ENCODE results near the gene B2M. TPM values are rescaled to one million over a fixed set of nuclear protein-coding genes. Genes with fewer than 3 reads are reported as not detected.

The B2M gene
- total and polyA plus RNA-seq, 10 of the 15 experiments (the other 5 are each of a cell fraction or from before 2014, with no cell fraction given), result 2,901 to 22,794 (median 8,374) TPM

- TF ChIP-seq YY1 (IDR thresholded peaks at IDR 0.05; ENCODE audit: low read depth, low read length), result no peak
- TF ChIP-seq ZSCAN29 (IDR thresholded peaks at IDR 0.05), result no peak
- TF ChIP-seq PBX3 (IDR thresholded peaks at IDR 0.05; ENCODE audit: insufficient replicate concordance, low read depth, low read length), result no peak
- 0 out of 2 replicates have a peak, but pooled peaks have one; percentile 37 for TF ChIP-seq ZNF217 (IDR thresholded peaks at IDR 0.05)
- peak; percentile 78 for TF ChIP-seq SPI1 (IDR thresholded peaks at IDR 0.05; ENCODE audit: borderline replicate concordance, insufficient read depth, low read depth, low read length)
- TF ChIP-seq STAT3 (IDR thresholded peaks at IDR 0.05; ENCODE audit: low read depth, low read length), result 0 out of 2 replicates have a peak, but pooled peaks have one; percentile 65
- no peak for TF ChIP-seq TCF3 (IDR thresholded peaks at IDR 0.05; ENCODE audit: borderline replicate concordance, insufficient read depth, low read depth, low read length)
- no peak for TF ChIP-seq GATAD2B (conservative IDR thresholded peaks at IDR 0.05; ENCODE audit: low read depth)
- TF ChIP-seq RCOR1 (conservative IDR thresholded peaks at IDR 0.05; ENCODE audit: low read depth, low read length), result no peak
- TF ChIP-seq CEBPB (IDR thresholded peaks at IDR 0.05; ENCODE audit: borderline replicate concordance in 1 of 2, low read depth in 2 of 2, low read length in 2 of 2), result no peak
- no peak for TF ChIP-seq TBL1XR1 (IDR thresholded peaks at IDR 0.05; ENCODE audit: low read depth, low read length)
- no peak for TF ChIP-seq E4F1 (IDR thresholded peaks at IDR 0.05; ENCODE audit: borderline replicate concordance, partially characterized antibody)
- no peak for TF ChIP-seq ESRRA (IDR thresholded peaks at IDR 0.05; ENCODE audit: low read length)
- no peak for TF ChIP-seq RFX5 (IDR thresholded peaks at IDR 0.05; ENCODE audit: low read depth, low read length)
- no peak for TF ChIP-seq ZNF622 (IDR thresholded peaks at IDR 0.05)
- peak; percentile 79 for TF ChIP-seq ZNF384 (IDR thresholded peaks at IDR 0.05; ENCODE audit: borderline replicate concordance, low read depth, low read length)
- no peak for TF ChIP-seq SIX5 (IDR thresholded peaks at IDR 0.05; ENCODE audit: low read depth, low read length, severe bottlenecking)
- peak; percentile 64; the same call in 1 of the 2 replicates for TF ChIP-seq JUND (IDR thresholded peaks at IDR 0.05; ENCODE audit: low read depth, low read length)
- TF ChIP-seq MYB (IDR thresholded peaks at IDR 0.05; ENCODE audit: borderline replicate concordance, low read depth, low read length), result no peak
- TF ChIP-seq RAD21 (IDR thresholded peaks at IDR 0.05; ENCODE audit: insufficient read depth, low read depth, low read length), result no peak
- no peak for TF ChIP-seq PML (IDR thresholded peaks at IDR 0.05; ENCODE audit: low read length)
- TF ChIP-seq ZNF24 (IDR thresholded peaks at IDR 0.05), result 0 out of 2 replicates have a peak, but pooled peaks have one; percentile 9
- 0 out of 2 replicates have a peak, but pooled peaks have one; percentile 18 for TF ChIP-seq MTA2 (IDR thresholded peaks at IDR 0.05; ENCODE audit: low read depth)
- no peak for TF ChIP-seq EP300 (IDR thresholded peaks at IDR 0.05; ENCODE audit: borderline replicate concordance in 1 of 2, control insufficient read depth in 1 of 2, low read depth in 2 of 2, low read length in 2 of 2)
- 0 out of 2 replicates have a peak, but pooled peaks have one; percentile 35 for TF ChIP-seq SREBF1 (IDR thresholded peaks at IDR 0.05; ENCODE audit: low read length)
- peak; percentile 81; the same call in 2 of the 3 replicates for TF ChIP-seq POU2F2 (IDR thresholded peaks at IDR 0.05; ENCODE audit: borderline replicate concordance, low read depth, low read length)
These were observed 44.9 kb upstream of the B2M start (continued) for GRCh38 chr15:44666210-44667038.
